Measurements from ENCODE around the gene MCM7. TPM values are rescaled to one million over a fixed set of nuclear protein-coding genes. Genes with fewer than 3 reads are reported as not detected.
A peak's percentile ranks its signal among the peaks of the same experiment; 100 is the strongest.

The MCM7 gene
- total RNA-seq, 1 donor from 2014 or later, result 21.6 TPM

DNA sequence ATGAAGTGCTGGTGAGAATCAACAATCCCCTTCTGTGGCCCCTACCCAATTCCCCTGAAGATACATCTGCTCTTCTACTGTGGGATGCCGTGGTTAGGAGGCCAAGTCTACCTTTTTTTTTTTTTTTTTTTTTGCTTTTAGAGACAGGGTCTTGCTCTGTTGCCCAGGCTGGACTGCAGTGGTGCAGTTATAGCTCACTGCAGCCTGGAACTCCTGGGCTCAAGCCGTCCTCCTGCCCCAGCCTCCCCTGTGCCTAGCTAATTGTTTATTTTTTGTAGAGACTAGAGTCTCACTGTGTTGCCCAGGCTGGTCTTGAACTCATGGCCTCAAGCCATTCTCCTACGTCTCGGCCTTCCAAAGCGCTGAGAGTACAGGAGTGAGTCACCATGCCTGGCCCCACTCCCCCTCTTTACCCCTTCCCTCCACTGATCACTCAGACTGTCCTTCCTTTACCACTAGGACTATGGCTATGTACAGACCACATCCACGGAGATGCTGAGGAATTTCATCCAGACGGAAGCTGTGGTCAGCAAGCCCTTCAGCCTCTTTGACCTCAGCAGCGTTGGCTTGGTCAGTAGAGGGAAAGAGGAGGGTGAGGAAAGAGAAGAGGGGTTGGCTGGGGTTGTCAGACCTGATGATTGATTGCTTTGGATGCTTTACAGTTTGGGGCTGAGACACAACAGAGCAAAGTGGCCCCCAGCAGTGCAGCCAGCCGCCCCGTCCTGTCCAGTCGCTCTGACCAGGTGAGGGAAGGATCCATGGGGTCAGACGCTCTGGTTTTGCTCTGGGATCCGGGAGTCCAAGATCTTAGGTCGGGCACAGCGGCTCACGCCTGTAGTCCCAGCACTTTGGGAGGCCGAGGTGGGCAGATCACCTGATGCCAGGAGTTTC lies 2.0 kb upstream of the MCM7 start:
- DNase-seq (no peak), ATAC-seq (ENCODE audit: poor library complexity) (no peak)
- intact Hi-C loops (cut with DNase I), result no loop called here

DNA sequence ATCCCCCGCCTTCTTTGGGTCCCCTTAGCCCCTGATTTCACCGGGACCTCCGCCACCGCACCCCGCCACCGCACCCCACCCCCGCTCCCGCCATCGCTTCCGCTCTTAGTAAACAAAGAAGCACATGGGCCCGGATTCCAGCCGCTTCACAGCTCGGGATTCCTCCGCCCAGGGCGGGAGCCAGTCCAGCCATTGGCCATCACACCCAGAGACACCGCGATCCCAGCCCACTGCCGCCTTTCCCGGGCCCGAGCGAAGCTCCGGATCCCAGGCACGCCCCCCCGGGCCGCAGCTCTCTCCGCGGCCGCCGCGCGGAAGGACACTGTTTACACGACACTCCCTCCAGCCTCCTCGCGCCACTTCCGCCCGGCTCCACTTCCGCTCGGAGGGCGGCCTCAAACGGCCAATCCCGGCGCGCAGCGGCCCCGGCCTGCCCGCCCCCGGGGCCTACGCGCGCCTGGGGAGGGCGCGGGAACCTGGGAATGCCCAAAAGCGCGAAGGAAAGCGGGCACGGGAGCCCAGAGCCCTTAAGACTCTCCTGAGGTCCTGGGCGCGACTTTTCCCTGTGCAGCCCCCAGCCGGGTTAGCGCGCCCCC lies 679 bp downstream of the MCM7 start:
- intact Hi-C loops (cut with DNase I), result no loop called here
- peak; percentile 94 for DNase-seq
- peak; percentile 95 for ATAC-seq (ENCODE audit: poor library complexity)

- intact Hi-C loops (cut with DNase I), result no loop called here
- no peak for ATAC-seq (ENCODE audit: poor library complexity)
- DNase-seq, result no peak
These were observed 1.7 kb downstream of the MCM7 start for GRCh38 chr7:100099452-100099851.

DNA sequence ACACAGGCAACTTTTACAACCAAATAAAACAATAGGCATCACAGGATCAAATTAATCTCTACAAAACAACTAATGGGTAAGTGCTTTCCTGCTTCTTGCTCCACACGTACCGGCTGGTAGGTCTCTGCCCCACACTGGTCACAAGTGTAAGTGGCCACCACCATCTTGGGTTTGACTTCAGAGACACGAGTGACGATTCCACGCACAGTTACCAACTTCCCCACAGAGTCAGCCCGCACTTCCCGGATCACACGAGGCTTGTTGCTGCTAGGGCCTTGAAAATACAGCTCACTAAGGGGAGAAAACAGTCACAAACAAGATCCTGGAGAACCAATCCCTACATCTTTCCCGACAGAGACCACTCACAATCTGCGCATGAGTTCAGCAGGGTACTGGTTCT lies 2.3 kb downstream of the MCM7 start:
- intact Hi-C loops (cut with DNase I), result no loop called here
- ATAC-seq (ENCODE audit: poor library complexity), result no peak
- no peak for DNase-seq

- intact Hi-C loops (cut with DNase I), result no loop called here
- DNase-seq, result no peak
- no peak for ATAC-seq (ENCODE audit: poor library complexity)
These were observed 5.5 kb downstream of the MCM7 start for GRCh38 chr7:100095704-100096103.

DNA sequence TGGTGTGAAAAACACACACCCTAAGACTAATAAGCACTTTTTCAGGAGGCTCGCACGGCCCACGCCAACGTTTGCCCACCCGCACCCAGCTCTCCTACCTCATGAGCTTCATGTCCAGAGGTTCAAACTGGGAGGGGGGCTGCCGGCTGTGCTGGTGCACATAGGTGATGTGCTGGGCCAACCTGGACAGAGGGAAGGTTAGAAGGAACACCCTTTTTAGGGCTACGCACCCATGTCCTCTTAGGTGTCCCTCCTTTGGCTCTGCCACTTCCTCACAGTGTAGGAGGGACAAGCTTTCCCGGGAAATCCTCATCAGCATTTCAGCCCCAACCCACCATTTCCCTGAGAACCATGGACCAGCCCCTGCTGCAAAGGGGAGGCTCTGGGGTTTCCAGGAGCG lies 5.9 kb downstream of the MCM7 start:
- no peak for DNase-seq
- intact Hi-C loops (cut with DNase I), result no loop called here
- no peak for ATAC-seq (ENCODE audit: poor library complexity)

DNA sequence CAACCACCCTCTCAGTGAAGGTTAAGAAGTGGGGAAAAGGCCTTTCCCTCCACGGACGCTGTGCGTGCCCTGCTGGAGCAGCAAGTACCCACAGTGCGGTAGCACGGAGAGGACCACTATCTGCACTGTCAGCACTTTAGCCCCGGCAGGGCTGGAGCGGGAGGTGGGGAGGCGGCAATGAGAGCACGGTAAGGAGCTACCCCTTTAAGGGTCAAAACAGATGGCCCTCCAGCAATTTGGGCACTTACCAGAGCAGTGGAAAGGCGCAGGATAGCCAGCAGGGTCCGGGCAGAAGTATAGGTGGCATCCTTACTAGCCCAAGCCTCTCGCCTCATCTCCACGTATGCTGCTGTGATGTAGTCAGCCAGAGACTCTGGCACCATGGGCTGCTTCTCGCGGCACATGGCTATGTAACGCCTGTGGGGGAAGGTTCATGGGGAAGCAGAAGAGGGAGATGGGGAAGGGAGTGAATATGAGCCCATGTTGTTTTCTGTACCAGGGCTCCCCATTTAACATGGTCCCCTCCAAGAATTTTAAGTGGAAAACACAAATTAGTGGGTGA lies 7.2 kb downstream of the MCM7 start:
- intact Hi-C loops (cut with DNase I), result no loop called here
- ATAC-seq (ENCODE audit: poor library complexity) (peak; percentile 4), DNase-seq (no peak)

DNA sequence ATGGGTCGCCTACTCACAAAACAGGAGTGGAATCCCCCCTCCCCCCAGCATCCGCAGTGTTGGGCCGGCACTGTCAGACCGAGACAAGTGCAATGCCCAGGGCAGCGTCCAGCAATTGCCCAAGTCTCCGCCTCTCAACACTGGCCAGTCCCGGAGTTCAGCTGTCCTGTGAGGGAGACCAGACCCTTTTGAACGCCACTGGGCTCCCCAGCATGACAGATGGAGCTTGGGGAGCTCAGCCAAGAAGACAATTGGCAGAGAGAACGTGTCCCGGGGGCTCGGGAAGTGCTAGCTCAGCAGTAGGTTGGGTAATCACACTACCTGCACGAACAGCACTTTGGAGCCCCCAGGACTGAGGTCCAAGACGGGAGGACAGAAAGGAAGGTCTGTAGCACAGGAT lies 7.7 kb downstream of the MCM7 start:
- intact Hi-C loops (cut with DNase I), result no loop called here
- ATAC-seq (ENCODE audit: poor library complexity) (no peak), DNase-seq (no peak)

DNA sequence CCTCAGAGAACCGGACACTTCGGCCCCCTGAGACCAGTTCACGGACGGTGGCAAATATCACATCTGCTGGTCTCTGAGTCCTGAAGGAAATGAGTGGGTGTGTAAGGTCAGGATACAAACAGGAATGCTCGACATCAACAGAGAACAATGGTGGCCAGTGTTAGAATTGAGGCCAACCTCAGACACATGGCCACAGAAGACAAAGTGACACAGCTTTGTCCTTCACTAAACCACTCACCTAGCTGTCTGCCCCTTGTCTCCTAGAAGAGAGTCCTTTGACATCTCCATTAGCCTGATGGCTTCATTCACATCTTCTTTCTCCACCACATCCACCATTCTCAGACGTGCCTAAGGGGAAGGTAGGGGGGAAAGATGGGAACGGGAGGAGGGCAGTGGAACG lies 8.1 kb downstream of the MCM7 start:
- ATAC-seq (ENCODE audit: poor library complexity) (no peak), DNase-seq (no peak)
- intact Hi-C loops (cut with DNase I), result no loop called here

- intact Hi-C loops (cut with DNase I), result no loop called here
These were observed 9.6 kb downstream of the MCM7 start for GRCh38 chr7:100091411-100092181.

DNA sequence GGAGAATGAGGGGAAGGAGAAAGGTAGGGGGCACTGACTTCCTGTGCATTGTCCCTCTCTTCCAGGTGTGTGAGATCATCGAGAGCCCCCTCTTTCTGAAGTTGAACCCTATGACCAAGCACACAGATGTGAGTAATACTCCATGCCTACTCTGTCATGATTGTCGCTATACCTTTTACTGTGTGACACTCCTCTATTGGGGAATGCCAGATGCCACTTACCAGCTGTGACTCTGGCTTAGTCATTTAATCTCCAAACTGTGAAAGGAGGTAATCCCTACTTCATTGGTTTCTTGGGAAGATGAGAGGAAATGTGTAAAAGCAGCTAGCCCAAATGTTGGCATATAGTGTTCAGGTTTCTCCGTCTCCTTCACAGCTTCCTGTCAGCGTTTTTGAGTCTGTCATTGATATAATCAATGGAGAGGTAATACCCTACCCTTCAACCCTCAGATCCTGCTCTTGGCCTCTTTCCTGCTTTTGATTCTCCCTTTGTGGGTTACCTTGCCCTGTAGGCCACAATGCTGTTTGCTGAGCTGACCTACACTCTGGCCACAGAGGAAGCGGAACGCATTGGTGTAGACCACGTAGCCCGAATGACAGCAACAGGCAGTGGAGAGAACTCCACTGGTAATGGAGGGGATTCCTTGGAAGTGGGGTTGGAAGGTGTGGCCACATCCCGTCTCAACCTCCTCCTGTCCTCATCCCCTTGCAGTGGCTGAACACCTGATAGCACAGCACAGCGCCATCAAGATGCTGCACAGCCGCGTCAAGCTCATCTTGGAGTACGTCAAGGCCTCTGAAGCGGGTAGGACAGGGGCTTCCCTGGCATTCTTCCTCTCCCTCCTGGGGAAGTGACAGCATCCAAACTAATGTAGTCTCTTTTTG lies 10.4 kb downstream of the MCM7 start:
- ATAC-seq (ENCODE audit: poor library complexity) (no peak), DNase-seq (no peak)
- intact Hi-C loops (cut with DNase I), result no loop called here

More at GRCh38 chr7:100091411-100092181, 9.6 kb downstream of the MCM7 start:
- DNase-seq (no peak), ATAC-seq (ENCODE audit: poor library complexity) (no peak)

- ATAC-seq (ENCODE audit: poor library complexity), result no peak
- no peak for DNase-seq
- intact Hi-C loops (cut with DNase I), result loop anchor here (5.0 kb wide), 1 partner anchor 97 kb away; no protein-coding TSS in a partner anchor
These were observed 11.6 kb downstream of the MCM7 start for GRCh38 chr7:100089458-100090196.

- ATAC-seq (ENCODE audit: poor library complexity) (peak; percentile 94), DNase-seq (peak; percentile 92)
- intact Hi-C loops (cut with DNase I), result loop anchor here (5.0 kb wide), 1 partner anchor 97 kb away; no protein-coding TSS in a partner anchor
These were observed 12.4 kb downstream of the MCM7 start, which contains the start of gene COPS6 for GRCh38 chr7:100088621-100089457. Gene COPS6, plus strand, starts transcription at chr7:100088969. Its CDS starts 22 bp downstream, at chr7:100088991.

DNA sequence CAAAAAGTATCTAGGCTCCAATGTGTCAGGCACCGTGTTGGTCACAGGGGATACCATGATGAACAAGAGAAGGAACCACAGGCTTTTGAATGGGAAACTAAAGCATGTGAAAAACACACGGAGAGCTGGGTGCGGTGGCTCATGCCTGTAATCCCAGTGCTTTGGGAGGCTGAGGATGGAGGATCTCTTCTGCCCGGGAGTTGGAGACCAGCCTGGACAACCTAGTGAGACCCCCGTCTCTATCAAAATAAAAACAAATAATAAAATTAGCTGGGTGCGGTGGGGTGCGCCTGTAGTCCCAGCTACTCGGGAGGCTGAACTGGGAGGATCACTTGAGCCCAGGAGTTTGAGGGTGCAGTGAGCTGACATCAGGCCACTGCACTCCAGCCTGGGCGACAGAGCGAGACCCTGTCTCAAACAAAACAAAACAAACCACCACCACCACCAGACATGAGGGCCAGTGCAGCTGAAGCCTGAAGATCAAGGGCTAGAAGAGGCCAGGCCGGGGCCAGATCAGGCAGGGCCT lies 13.0 kb downstream of the MCM7 start:
- ATAC-seq (ENCODE audit: poor library complexity) (no peak), DNase-seq (no peak)
- intact Hi-C loops (cut with DNase I), result loop anchor here (5.0 kb wide), 1 partner anchor 96 kb away; no protein-coding TSS in a partner anchor

DNA sequence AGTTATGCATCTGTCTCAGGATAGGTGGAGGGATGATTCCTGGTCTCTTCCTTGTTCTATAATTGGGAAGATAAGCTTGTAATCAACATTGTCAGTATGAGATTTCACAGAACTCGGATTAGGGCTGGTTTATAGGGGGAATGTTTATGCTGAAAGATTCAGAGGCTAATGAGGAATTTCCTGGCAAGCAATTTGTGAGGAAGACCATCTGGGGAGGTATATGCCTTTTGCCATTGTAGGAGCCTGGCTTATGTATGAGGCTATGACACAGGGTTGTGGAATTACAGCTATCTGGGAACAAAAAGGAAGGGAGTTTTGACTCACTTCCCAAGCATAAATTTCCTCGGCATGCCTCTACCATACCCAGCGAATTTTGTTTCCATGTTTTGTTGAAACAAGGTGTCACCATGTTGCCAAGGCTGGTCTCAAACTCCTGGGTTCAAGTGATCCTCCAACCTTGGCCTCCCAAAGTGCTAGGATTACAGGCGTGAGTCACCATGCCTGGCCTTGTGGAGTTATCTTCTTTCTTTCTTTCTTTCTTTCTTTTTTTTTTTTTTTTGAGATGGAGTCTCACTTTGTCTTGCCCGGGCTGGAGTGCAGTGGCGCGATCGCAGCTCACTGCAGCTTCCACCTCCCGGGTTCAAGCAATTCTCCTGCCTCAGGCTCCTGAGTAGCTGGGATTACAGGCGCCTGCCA lies 14.0 kb downstream of the MCM7 start:
- intact Hi-C loops (cut with DNase I), result loop anchor here (5.0 kb wide), 1 partner anchor 95 kb away; no protein-coding TSS in a partner anchor
- no peak for ATAC-seq (ENCODE audit: poor library complexity)

GRCh38 chr7:100085515-100085914 lies 15.7 kb downstream of the MCM7 start:
- intact Hi-C loops (cut with DNase I), result loop anchor here (5.0 kb wide), 1 partner anchor 93 kb away; no protein-coding TSS in a partner anchor
- DNase-seq, result no peak
- ATAC-seq (ENCODE audit: poor library complexity), result no peak

More for the DNA sequence above, 14.0 kb downstream of the MCM7 start:
- no peak for DNase-seq
